HG03457 (cell line): ENCODE data around the gene GRIK2.
"Not testable (repeated sequence)": the region's sequence is repeated elsewhere in the genome, so short reads cannot be mapped to it uniquely, and the experiment has no call there.

Experiments used
- ATAC-seq: cut with Tn5 transposase; IDR thresholded peaks from one replicate; pipeline ENCODE4 v1.9.1; 2021; ENCODE audit warnings: moderate number of reproducible peaks; ENCODE audit not compliant: unreplicated experiment

GRIK2 gene

GRCh38 chr6:101961357-101961756, 567.8 kb downstream of the GRIK2 start:
- no peak for ATAC-seq

GRCh38 chr6:101980924-101981323, 587.4 kb downstream of the GRIK2 start:
- ATAC-seq: no peak

- ATAC-seq: no peak
These were observed 593.0 kb downstream of the GRIK2 start for GRCh38 chr6:101986476-101986875.

- no peak for ATAC-seq
These were observed 598.8 kb downstream of the GRIK2 start for GRCh38 chr6:101992286-101992685.

GRCh38 chr6:101994521-101994920, 601.0 kb downstream of the GRIK2 start:
- ATAC-seq: no peak

GRCh38 chr6:102015431-102015830, 621.9 kb downstream of the GRIK2 start:
- no peak for ATAC-seq

GRCh38 chr6:102022281-102022680, 628.8 kb downstream of the GRIK2 start:
- no peak for ATAC-seq

GRCh38 chr6:102022803-102023202, 629.3 kb downstream of the GRIK2 start:
- no peak for ATAC-seq

GRCh38 chr6:102023977-102024657, 630.6 kb downstream of the GRIK2 start:
- no peak for ATAC-seq

GRCh38 chr6:102026649-102027048, 633.1 kb downstream of the GRIK2 start:
- ATAC-seq: no peak

GRCh38 chr6:102028176-102028575, 634.7 kb downstream of the GRIK2 start:
- ATAC-seq: no peak

GRCh38 chr6:102038964-102039363, 645.5 kb downstream of the GRIK2 start:
- ATAC-seq: no peak

- no peak for ATAC-seq
These were observed 645.9 kb downstream of the GRIK2 start for GRCh38 chr6:102039441-102039840.

GRCh38 chr6:102051001-102051400, 657.5 kb downstream of the GRIK2 start:
- ATAC-seq: no peak

GRCh38 chr6:102051720-102052119, 658.2 kb downstream of the GRIK2 start:
- ATAC-seq: no peak

- no peak for ATAC-seq
These were observed 670.6 kb downstream of the GRIK2 start for GRCh38 chr6:102064142-102064541.

GRCh38 chr6:102066301-102066700, 672.8 kb downstream of the GRIK2 start:
- ATAC-seq: no peak

- no peak for ATAC-seq
These were observed 674.9 kb downstream of the GRIK2 start for GRCh38 chr6:102068349-102068929.

- no peak for ATAC-seq
These were observed 682.0 kb downstream of the GRIK2 start for GRCh38 chr6:102075539-102075938.

- no peak for ATAC-seq
These were observed 691.7 kb downstream of the GRIK2 start for GRCh38 chr6:102085257-102085656.

- not testable (repeated sequence) for ATAC-seq
These were observed 694.7 kb downstream of the GRIK2 start for GRCh38 chr6:102088160-102088559.

GRCh38 chr6:102114402-102114801, 720.9 kb downstream of the GRIK2 start:
- peak; percentile 71 for ATAC-seq

- ATAC-seq: no peak
These were observed 722.4 kb downstream of the GRIK2 start for GRCh38 chr6:102115911-102116310.
